ENCODE measurements around the gene RAPGEF4.

The RAPGEF4 gene

GRCh38 chr2:173043476-173043875 is 307.8 kb downstream of the RAPGEF4 start:
- no peak overlapping the region for H3K4me3 ChIP-seq (ENCODE audit: low read depth, low read length)
- no peak for TF ChIP-seq CTCF (IDR thresholded peaks at IDR 0.05; ENCODE audit: borderline replicate concordance, insufficient read depth, low read depth, low read length)

DNA sequence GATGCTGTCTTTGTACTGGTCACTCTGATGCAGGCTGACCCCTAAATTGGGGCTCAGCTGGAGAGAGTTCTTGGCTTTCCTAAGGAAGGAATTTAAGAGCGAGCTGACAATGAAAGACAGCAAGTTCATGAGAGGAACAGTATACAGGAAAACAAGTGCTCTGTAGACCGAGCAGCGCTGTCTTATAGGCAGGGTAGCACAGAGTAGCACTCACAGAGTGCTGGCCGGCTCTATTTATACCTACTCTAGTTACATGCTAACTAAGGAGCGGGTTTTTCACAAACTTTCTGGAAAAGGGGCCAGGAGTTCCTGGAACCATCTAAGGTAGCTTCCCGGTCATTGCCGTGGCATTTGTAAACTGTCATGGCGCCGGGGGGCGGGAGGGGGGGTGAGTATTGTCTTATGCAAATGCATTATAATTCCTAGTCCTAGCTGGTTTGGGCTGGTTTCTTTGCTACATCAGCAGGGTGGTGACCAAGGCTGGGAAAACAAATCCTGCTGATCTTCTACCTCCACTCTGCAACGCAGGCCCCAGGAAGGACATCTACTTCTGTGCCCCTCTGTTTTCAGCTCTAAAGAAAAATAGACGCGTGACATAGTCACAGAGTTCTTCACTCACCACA is 308.4 kb downstream of the RAPGEF4 start:
- TF ChIP-seq CTCF (IDR thresholded peaks at IDR 0.05; ENCODE audit: borderline replicate concordance, insufficient read depth, low read depth, low read length), result no peak
- H3K4me3 ChIP-seq (ENCODE audit: low read depth, low read length), result no peak overlapping the region

DNA sequence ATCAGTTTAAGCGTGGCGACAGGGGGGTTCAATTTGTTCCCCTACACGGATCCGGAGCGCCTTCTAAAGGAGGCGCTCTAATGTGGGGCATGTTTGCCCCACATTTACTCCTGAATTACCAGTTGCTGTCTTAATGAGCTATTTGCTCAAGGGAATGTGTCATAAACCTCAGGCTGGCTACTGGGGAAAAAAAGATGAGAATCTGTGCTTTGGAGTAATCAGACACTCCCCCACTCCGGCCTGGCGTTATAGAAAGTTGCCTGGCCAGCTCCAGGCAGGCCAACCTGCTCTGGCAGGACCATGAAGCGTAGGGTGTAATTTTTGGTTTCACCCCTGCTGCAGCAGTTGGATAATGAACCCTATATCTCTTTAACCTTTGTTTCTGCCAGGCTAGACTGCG is 309.0 kb downstream of the RAPGEF4 start:
- no peak for TF ChIP-seq CTCF (IDR thresholded peaks at IDR 0.05; ENCODE audit: borderline replicate concordance, insufficient read depth, low read depth, low read length)
- H3K4me3 ChIP-seq (ENCODE audit: low read depth, low read length), result no peak overlapping the region

DNA sequence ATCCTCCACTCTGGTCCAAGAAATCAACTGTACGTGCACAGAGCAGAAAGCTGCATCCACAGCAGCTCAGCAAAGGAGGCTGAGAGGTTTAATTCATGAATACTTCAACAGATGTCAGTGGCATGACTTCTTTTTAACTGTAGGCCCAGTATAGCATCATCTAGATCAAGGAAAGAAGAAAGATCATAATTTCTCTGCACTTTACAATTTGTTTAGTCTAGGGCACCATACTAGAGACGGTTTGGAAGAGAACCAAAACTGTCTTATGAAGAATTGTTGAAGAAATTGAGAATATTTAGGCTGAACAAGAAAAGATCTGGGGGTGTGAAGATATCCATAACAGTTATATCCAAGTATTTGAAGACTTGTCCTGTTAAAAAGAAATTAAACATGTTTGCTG is 309.5 kb downstream of the RAPGEF4 start:
- TF ChIP-seq CTCF (IDR thresholded peaks at IDR 0.05; ENCODE audit: borderline replicate concordance, insufficient read depth, low read depth, low read length), result no peak
- H3K4me3 ChIP-seq (ENCODE audit: low read depth, low read length), result no peak overlapping the region

- TF ChIP-seq CTCF (IDR thresholded peaks at IDR 0.05; ENCODE audit: borderline replicate concordance, insufficient read depth, low read depth, low read length), result no peak
- no peak overlapping the region for H3K4me3 ChIP-seq (ENCODE audit: low read depth, low read length)
Measured at GRCh38 chr2:173048522-173048896, 312.9 kb downstream of the RAPGEF4 start.

DNA sequence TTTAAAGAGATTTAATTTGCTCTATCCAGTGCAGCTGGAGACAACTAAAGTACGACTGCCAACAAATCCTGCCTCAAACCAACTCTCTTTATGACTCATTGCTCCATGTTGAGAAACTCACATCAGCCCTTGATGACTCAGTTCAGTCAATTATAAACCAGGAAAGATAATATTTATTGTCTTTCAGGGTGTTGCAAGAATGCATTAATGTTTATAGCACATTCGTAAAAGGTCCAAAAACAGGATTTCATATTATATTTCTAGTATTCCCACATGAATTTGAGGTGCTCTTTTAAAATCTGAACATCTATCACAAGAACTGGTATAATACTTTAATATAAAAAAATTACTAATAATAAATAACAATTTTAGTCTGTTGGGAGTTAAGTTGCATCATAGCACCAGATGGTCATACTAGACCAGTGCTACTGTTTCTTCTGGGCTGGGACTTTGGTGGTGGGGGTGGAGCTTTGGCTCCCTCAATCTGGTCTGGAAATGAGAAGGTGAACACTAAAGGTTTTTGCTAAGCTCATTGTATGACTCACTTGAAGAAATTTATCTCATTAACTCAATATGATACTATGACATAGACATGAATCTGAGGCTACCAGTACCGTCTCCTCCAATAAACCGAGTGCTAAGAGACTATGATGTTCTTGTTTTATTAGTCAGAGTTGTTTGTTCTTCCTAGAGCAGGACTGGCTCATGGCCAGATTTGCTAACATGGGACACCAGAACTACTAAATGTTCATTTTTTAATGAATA is 313.4 kb downstream of the RAPGEF4 start:
- no peak for TF ChIP-seq CTCF (IDR thresholded peaks at IDR 0.05; ENCODE audit: borderline replicate concordance, insufficient read depth, low read depth, low read length)
- H3K4me3 ChIP-seq (ENCODE audit: low read depth, low read length), result no peak overlapping the region

DNA sequence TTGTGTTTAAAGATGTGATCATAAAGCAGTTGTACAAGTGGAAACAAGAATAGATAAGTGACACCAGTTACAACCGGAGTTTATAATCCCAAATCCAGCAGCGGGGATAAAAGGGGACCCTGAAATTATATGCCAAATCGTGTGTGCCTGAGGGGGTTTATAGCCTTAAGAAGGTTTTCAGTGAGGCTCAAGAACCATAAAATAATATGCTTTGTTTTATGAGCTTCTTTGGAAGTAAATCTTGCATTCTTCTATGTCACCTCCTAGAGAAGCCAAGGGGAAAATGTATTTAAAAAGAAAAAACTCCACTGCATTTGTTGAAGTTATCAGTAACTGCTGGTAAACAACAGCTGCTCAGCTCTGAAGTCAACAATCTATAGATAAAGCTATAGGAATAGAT is 314.2 kb downstream of the RAPGEF4 start:
- TF ChIP-seq CTCF (IDR thresholded peaks at IDR 0.05; ENCODE audit: borderline replicate concordance, insufficient read depth, low read depth, low read length), result no peak
- no peak overlapping the region for H3K4me3 ChIP-seq (ENCODE audit: low read depth, low read length)

Data from GM12875 (cell line).